K562 (cell line): Measurements from ENCODE around the gene RAI14. TPM values are rescaled to one million over a fixed set of nuclear protein-coding genes. Genes with fewer than 3 reads are reported as not detected.

Experiments
- ATAC-seq: fragments of 200-7000 bp; cut with Tn5 transposase; 3 replicates; pipeline ENCODE4 v1.9.1; 2020; ENCODE audit warnings: moderate library complexity
- BruUV-seq: library from RNA; stranded (reverse); fragments of 400-500 nt; replicated peaks from 2 replicates; lab custom pipeline; 2021; lab: Mats Ljungman, UMichigan
- CTCF ChIA-PET: fragments of 300-600 bp; formaldehyde crosslinking; extraction: SDS; loops from one replicate; lab custom pipeline; 2021; ENCODE audit warnings: low intra/inter-chr PET ratio; lab: Yijun Ruan, JAX
- POLR2A ChIA-PET: fragments of 300-600, 350-650 bp; sonication (Branson Sonifier 250); formaldehyde crosslinking; extraction: SDS; loops from one replicate; lab custom pipeline; 2021; ENCODE audit warnings: antibody characterized with exemption, inconsistent platforms; lab: Yijun Ruan, JAX
- DNase-seq, 4 experiments: peaks; one replicate each; pipeline versions ENCODE4 v3.0.0 to v3.0.0-alpha.2; 2011 to 2018; ENCODE audit warnings: low spot score in 3 of 4, mixed read lengths in 3 of 4; ENCODE audit errors: extremely low read depth in 1 of 4
- FAIRE-seq: peaks from 2 replicates; lab custom pipeline; 2011; peaks lifted over from hg19 to GRCh38; lab: Jason Lieb, UNC
- H2AFZ ChIP-seq: 2 replicates; pipeline ENCODE4 v1.6.0; 2011; ENCODE audit warnings: low read depth, low read length, control low read depth, inconsistent platforms
- H3K27ac ChIP-seq: fragments of 200-600 bp; 3 replicates; pipeline ENCODE4 v1.8.0; 2011; ENCODE audit warnings: low read depth, mild to moderate bottlenecking, control low read depth, inconsistent platforms, low read length, moderate library complexity, mixed read lengths; ENCODE audit errors: extremely low read depth
- H3K27me3 ChIP-seq, 2 experiments: fragments of 300-600 bp in 1 of 2; 2 replicates in 1 of 2; 3 replicates in 1 of 2; pipeline versions ENCODE4 v1.6.0 to v1.8.0; 2011; ENCODE audit warnings: inconsistent platforms in 2 of 2, low read length in 2 of 2, mild to moderate bottlenecking in 1 of 2, mixed read lengths in 1 of 2, moderate library complexity in 1 of 2; ENCODE audit not compliant: control insufficient read depth in 2 of 2, insufficient read depth in 2 of 2
- H3K36me3 ChIP-seq: fragments of 300-600 bp; 3 replicates; pipeline ENCODE4 v1.8.0; 2011; ENCODE audit warnings: mild to moderate bottlenecking, low read length, inconsistent platforms; ENCODE audit not compliant: control insufficient read depth, insufficient read depth
- H3K4me1 ChIP-seq, 2 experiments: fragments of 200-600 bp in 1 of 2; replicated peaks in 1 of 2; 2 replicates in 1 of 2; 3 replicates in 1 of 2; pipeline versions ENCODE4 v1.5.1 to v1.8.0; 2011; ENCODE audit warnings: inconsistent platforms in 2 of 2, low read length in 2 of 2, mild to moderate bottlenecking in 1 of 2, mixed read lengths in 1 of 2, moderate library complexity in 1 of 2; ENCODE audit not compliant: control insufficient read depth in 2 of 2, insufficient read depth in 2 of 2
- H3K4me2 ChIP-seq: 2 replicates; pipeline ENCODE4 v1.6.1; 2011; ENCODE audit warnings: low read length, control low read depth, inconsistent platforms, mixed read lengths; ENCODE audit not compliant: insufficient read depth
- H3K4me3 ChIP-seq: fragments of 200-600 bp; sonication (generic), shearing (Covaris generic); 2 replicates; pipeline ENCODE4 v1.5.1; 2016; ENCODE audit warnings: control low read depth, inconsistent platforms
- H3K79me2 ChIP-seq: fragments of 200-600 bp; 3 replicates; pipeline ENCODE4 v1.8.0; 2011; ENCODE audit warnings: low read length, inconsistent platforms; ENCODE audit not compliant: control insufficient read depth, insufficient read depth
- H3K9ac ChIP-seq, 2 experiments: 2 replicates each; pipeline versions ENCODE4 v1.6.0 to v1.6.1; 2011; ENCODE audit warnings: low read depth in 2 of 2, low read length in 2 of 2, control low read depth in 1 of 2, inconsistent platforms in 1 of 2, mild to moderate bottlenecking in 1 of 2, mixed read lengths in 1 of 2; ENCODE audit not compliant: insufficient read depth in 1 of 2
- H3K9me1 ChIP-seq: one replicate; pipeline ENCODE4 v1.6.0; 2011; ENCODE audit warnings: inconsistent platforms, mild to moderate bottlenecking, low read length, moderate library complexity; ENCODE audit not compliant: control insufficient read depth, insufficient read depth
- H3K9me3 ChIP-seq: replicated peaks from 2 replicates; pipeline ENCODE4 v1.5.1; 2011; ENCODE audit warnings: low read depth, low read length, inconsistent platforms; ENCODE audit not compliant: control insufficient read depth, insufficient read depth
- H4K20me1 ChIP-seq: replicated peaks from 2 replicates; pipeline ENCODE4 v1.6.1; 2011; ENCODE audit warnings: low read length, inconsistent platforms, mixed read lengths; ENCODE audit not compliant: control insufficient read depth, insufficient read depth
- ESRRA ChIP-seq: fragments of 450-650 bp; IDR thresholded peaks from 2 replicates; pipeline ENCODE4 v1.6.1; 2014; ENCODE audit warnings: low read depth, mild to moderate bottlenecking, moderate library complexity, borderline replicate concordance
- MED1 ChIP-seq: sonication (generic); formaldehyde crosslinking; IDR thresholded peaks from 2 replicates; pipeline ENCODE4 v1.8.1; 2023; ENCODE audit warnings: missing genetic modification reagents, borderline replicate concordance
- WGBS: fragments of 100-300 bp; shearing (Covaris generic); methylation state at CpG from one replicate; pipeline ENCODE4 v1.1.6; 2016; ENCODE audit warnings: low coverage, mixed read lengths; ENCODE audit not compliant: insufficient coverage; ENCODE audit errors: missing lambda C conversion rate; 5-methylcytosine and 5-hydroxymethylcytosine counted together
- in situ Hi-C: fragments of 300-500 bp; cut with MboI; formaldehyde crosslinking; loops from 4 replicates; pipeline ENCODE4 v1.15.0; 2018; ENCODE audit warnings: inconsistent platforms, mixed read lengths
- intact Hi-C: fragments of 100-400 bp; cut with micrococcal nuclease; formaldehyde crosslinking; loops from 2 replicates; pipeline ENCODE4 v1.14.2; 2022
- polyA plus RNA-seq, 8 experiments: library from polyadenylated mRNA; depleted of rRNA in 4 of 8; stranded (reverse) in 5 of 8; unstranded in 3 of 8; fragments of >200 nt; fragmentation: Nextera tagmentation in 2 of 8; fragmentation: Illumina TruSeq in 1 of 8; extraction: Ambion mirVana in 2 of 8; extraction: Trizol in 1 of 8; gene quantifications; 2 replicates each; pipeline versions ENCODE4 v1.2.1 to v1.2.3, GENCODE V29; 2011 to 2014; ENCODE audit warnings: inconsistent platforms in 1 of 8, missing spikeins in 1 of 8
- total RNA-seq, 7 experiments: library from RNA; depleted of rRNA in 6 of 7; stranded (reverse); fragments of >200 nt in 6 of 7; fragmentation: Illumina TruSeq in 2 of 7; extraction: Trizol in 2 of 7; gene quantifications; 2 replicates each; pipeline versions ENCODE4 v1.2.1 to v1.2.3, GENCODE V29; 2011 to 2021; ENCODE audit warnings: low replicate concordance in 1 of 7
- TF ChIP-seq, protein P1 (sequence below): fragments of 450-650 bp; IDR thresholded peaks from 2 replicates; pipeline ENCODE4 v1.6.1; 2017; ENCODE audit warnings: antibody characterized with exemption
- TF ChIP-seq, protein P2 (sequence below): fragments of 450-650 bp; IDR thresholded peaks from 2 replicates; pipeline ENCODE4 v1.6.1; 2016; ENCODE audit warnings: mild to moderate bottlenecking

Gene RAI14
- total and polyA plus RNA-seq, 9 of the 15 experiments (the other 6 are each of a cell fraction or from before 2014, with no cell fraction given) = 11.3 to 82.5 (median 34.8) TPM

DNA sequence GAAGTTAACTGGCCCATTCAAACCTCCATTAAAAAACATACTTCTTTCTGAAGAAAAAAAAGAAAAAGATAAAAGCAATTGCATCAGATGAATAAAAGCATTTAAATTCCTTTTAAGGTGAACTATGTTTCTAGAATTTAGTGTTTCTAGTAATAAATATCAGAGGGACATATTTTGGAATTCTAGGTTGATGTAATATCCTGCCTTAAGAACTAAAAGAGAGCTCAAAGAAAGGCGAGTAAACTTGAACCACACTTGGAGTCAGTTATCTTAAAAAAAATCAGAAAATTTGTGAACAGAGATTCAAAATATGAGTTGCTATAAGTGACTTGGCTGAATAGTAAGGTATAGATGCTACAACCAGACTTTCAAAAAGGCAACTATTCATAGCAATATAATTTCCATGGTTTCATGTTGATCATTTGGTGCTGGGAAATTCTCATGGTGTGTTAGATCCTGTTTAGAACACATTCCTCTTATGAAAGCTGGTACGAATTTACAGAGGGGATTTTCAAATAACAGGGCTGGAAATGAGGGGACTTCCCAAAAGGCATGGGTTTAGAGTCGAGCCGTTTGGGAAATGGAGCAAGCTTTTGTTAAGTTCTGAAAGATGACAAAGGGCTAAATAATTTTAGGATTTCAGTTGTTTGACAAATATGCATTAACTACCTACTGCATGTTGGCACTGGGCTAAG, 37.6 kb upstream of the RAI14 start:
- Histone ChIP-seq H3K9ac (no peak overlapping the region), H3K4me3 (no peak overlapping the region), H2AFZ (no peak overlapping the region), H3K4me1 (peaks cover 0 to 4% of the 10 kb centered on the region in 2 experiments; a peak in 1 of 5 replicates), H3K36me3 (no peaks in the 10 kb centered on the region), H3K27ac (no peak overlapping the region), H3K9me1 (no peaks in the 10 kb centered on the region), H3K27me3 (no peaks in the 10 kb centered on the region), H3K9me3 (no peaks in the 10 kb centered on the region), H3K4me2 (no peak overlapping the region), H4K20me1 (no peaks in the 10 kb centered on the region), H3K79me2 (no peaks in the 10 kb centered on the region)
- BruUV-seq = no TSS peak
- FAIRE-seq (no peak), ATAC-seq (no peak), DNase-seq (no peak)
- intact Hi-C loops (no loop called here), in situ Hi-C loops (no loop called here)
- WGBS = 20% methylated on average over 4 of the region's 4 CpGs
- POLR2A ChIA-PET = no interaction called here
- TF ChIP-seq, protein P1, sequence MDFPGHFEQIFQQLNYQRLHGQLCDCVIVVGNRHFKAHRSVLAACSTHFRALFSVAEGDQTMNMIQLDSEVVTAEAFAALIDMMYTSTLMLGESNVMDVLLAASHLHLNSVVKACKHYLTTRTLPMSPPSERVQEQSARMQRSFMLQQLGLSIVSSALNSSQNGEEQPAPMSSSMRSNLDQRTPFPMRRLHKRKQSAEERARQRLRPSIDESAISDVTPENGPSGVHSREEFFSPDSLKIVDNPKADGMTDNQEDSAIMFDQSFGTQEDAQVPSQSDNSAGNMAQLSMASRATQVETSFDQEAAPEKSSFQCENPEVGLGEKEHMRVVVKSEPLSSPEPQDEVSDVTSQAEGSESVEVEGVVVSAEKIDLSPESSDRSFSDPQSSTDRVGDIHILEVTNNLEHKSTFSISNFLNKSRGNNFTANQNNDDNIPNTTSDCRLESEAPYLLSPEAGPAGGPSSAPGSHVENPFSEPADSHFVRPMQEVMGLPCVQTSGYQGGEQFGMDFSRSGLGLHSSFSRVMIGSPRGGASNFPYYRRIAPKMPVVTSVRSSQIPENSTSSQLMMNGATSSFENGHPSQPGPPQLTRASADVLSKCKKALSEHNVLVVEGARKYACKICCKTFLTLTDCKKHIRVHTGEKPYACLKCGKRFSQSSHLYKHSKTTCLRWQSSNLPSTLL = no peak
- TF ChIP-seq ESRRA (no peak), MED1 (CRISPR knock-in tag) (no peak)
- TF ChIP-seq, protein P2, sequence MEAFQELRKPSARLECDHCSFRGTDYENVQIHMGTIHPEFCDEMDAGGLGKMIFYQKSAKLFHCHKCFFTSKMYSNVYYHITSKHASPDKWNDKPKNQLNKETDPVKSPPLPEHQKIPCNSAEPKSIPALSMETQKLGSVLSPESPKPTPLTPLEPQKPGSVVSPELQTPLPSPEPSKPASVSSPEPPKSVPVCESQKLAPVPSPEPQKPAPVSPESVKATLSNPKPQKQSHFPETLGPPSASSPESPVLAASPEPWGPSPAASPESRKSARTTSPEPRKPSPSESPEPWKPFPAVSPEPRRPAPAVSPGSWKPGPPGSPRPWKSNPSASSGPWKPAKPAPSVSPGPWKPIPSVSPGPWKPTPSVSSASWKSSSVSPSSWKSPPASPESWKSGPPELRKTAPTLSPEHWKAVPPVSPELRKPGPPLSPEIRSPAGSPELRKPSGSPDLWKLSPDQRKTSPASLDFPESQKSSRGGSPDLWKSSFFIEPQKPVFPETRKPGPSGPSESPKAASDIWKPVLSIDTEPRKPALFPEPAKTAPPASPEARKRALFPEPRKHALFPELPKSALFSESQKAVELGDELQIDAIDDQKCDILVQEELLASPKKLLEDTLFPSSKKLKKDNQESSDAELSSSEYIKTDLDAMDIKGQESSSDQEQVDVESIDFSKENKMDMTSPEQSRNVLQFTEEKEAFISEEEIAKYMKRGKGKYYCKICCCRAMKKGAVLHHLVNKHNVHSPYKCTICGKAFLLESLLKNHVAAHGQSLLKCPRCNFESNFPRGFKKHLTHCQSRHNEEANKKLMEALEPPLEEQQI = no peak
- CTCF ChIA-PET = no interaction called here
